Neural cell (in vitro differentiated cells): Measurements from ENCODE around the gene SDHB. TPM values are rescaled to one million over a fixed set of nuclear protein-coding genes. Genes with fewer than 3 reads are reported as not detected.

Experiments
- H2AFZ ChIP-seq: fragments of 200-600, 300-800 bp; sonication (generic), shearing (Covaris generic); 2 replicates; pipeline ENCODE4 v1.6.0; 2014; ENCODE audit warnings: low read depth, mild to moderate bottlenecking, antibody characterized with exemption, low read length, moderate library complexity
- H3F3A ChIP-seq: fragments of 200-600 bp; shearing (Covaris generic); 2 replicates; pipeline ENCODE4 v1.6.1; 2016; ENCODE audit warnings: mild to moderate bottlenecking, moderate library complexity, mixed read lengths, antibody characterized with exemption, low read length; ENCODE audit not compliant: insufficient read depth, poor library complexity, severe bottlenecking
- H3K27ac ChIP-seq: fragments of 200-600, 300-800 bp; sonication (generic), shearing (Covaris generic); 2 replicates; pipeline ENCODE4 v1.5.1; 2014; ENCODE audit warnings: mild to moderate bottlenecking, low read length, moderate library complexity
- H3K27me3 ChIP-seq: fragments of 300-800, 200-600 bp; sonication (generic), shearing (Covaris generic); 2 replicates; pipeline ENCODE4 v1.6.0; 2014; ENCODE audit warnings: mild to moderate bottlenecking, low read depth, low read length, moderate library complexity; ENCODE audit not compliant: insufficient read depth
- H3K36me3 ChIP-seq: fragments of 300-800, 200-600 bp; sonication (generic), shearing (Covaris generic); 2 replicates; pipeline ENCODE4 v1.5.1; 2014; ENCODE audit warnings: mild to moderate bottlenecking, antibody characterized with exemption, low read length, moderate library complexity; ENCODE audit not compliant: insufficient read depth
- H3K4me2 ChIP-seq: fragments of 300-800, 200-600 bp; sonication (generic), shearing (Covaris generic); 2 replicates; pipeline ENCODE4 v1.6.0; 2014; ENCODE audit warnings: mild to moderate bottlenecking, low read length
- H3K4me3 ChIP-seq: fragments of 300-800, 200-600 bp; sonication (generic), shearing (Covaris generic); 2 replicates; pipeline ENCODE4 v1.5.1; 2014; ENCODE audit warnings: mild to moderate bottlenecking, low read length, moderate library complexity
- H3K79me2 ChIP-seq: fragments of 200-600 bp; shearing (Covaris generic); replicated peaks from 2 replicates; pipeline ENCODE4 v1.6.0; 2014; ENCODE audit warnings: mild to moderate bottlenecking, low read length, moderate library complexity; ENCODE audit not compliant: insufficient read depth
- H3K9ac ChIP-seq: fragments of 300-800, 200-600 bp; sonication (generic), shearing (Covaris generic); 2 replicates; pipeline ENCODE4 v1.6.1; 2016; ENCODE audit warnings: mild to moderate bottlenecking, low read length, mixed read lengths
- H3K9me2 ChIP-seq: fragments of 200-600 bp; shearing (Covaris generic); 2 replicates; pipeline ENCODE4 v1.6.1; 2016; ENCODE audit warnings: mild to moderate bottlenecking, low read length, mixed read lengths; ENCODE audit not compliant: insufficient read depth
- H3K9me3 ChIP-seq: fragments of 200-600, 300-800 bp; sonication (generic), shearing (Covaris generic); 2 replicates; pipeline ENCODE4 v1.6.1; 2016; ENCODE audit warnings: mild to moderate bottlenecking, mixed run types, low read length, moderate library complexity, mixed read lengths
- H4K20me1 ChIP-seq: fragments of 200-600 bp; shearing (Covaris generic); 2 replicates; pipeline ENCODE4 v1.6.1; 2016; ENCODE audit warnings: mild to moderate bottlenecking, mixed run types; ENCODE audit not compliant: insufficient read depth
- EP300 ChIP-seq: fragments of 450-650 bp; conservative IDR thresholded peaks from 2 replicates; pipeline ENCODE4 v1.6.1; 2014; ENCODE audit warnings: antibody characterized with exemption, mild to moderate bottlenecking, moderate library complexity; ENCODE audit not compliant: poor library complexity, severe bottlenecking
- EZH2 ChIP-seq: fragments of 200-600, 300-800 bp; shearing (Covaris generic), sonication (generic); IDR thresholded peaks from 2 replicates; pipeline ENCODE4 v1.6.1; 2014; ENCODE audit warnings: antibody characterized with exemption, low read length, borderline replicate concordance, mild to moderate bottlenecking; ENCODE audit not compliant: insufficient read depth, poor library complexity, severe bottlenecking
- MXI1 ChIP-seq: fragments of 450-650 bp; conservative IDR thresholded peaks from 2 replicates; pipeline ENCODE4 v1.6.1; 2014; ENCODE audit warnings: antibody characterized with exemption, mild to moderate bottlenecking; ENCODE audit not compliant: poor library complexity, severe bottlenecking
- POLR2AphosphoS5 ChIP-seq: IDR thresholded peaks from 2 replicates; pipeline ENCODE4 v1.6.1; 2012
- RAD21 ChIP-seq: fragments of 450-650 bp; conservative IDR thresholded peaks from 2 replicates; pipeline ENCODE4 v1.6.1; 2014; ENCODE audit warnings: antibody characterized with exemption, mild to moderate bottlenecking, moderate library complexity
- SMC3 ChIP-seq: fragments of 450-650 bp; conservative IDR thresholded peaks from 2 replicates; pipeline ENCODE4 v1.6.1; 2014; ENCODE audit warnings: antibody characterized with exemption, mild to moderate bottlenecking, moderate library complexity; ENCODE audit not compliant: poor library complexity
- TAF1 ChIP-seq: IDR thresholded peaks from 2 replicates; pipeline ENCODE4 v1.6.1; 2012; ENCODE audit warnings: low read depth
- polyA plus RNA-seq: library from polyadenylated mRNA; depleted of rRNA; stranded (reverse); fragments of >200 nt; gene quantifications from 2 replicates; pipeline ENCODE4 v1.2.3, GENCODE V29; 2014
- TF ChIP-seq, protein P1 (sequence below): IDR thresholded peaks from 2 replicates; pipeline ENCODE4 v1.6.1; 2012; ENCODE audit warnings: borderline replicate concordance
- TF ChIP-seq, protein P2 (sequence below): fragments of 450-650 bp; IDR thresholded peaks from 2 replicates; pipeline ENCODE4 v1.5.1; 2014; ENCODE audit warnings: antibody characterized with exemption, mild to moderate bottlenecking, moderate library complexity; ENCODE audit not compliant: poor library complexity, severe bottlenecking

SDHB gene
- polyA plus RNA-seq, 1 donor from 2014 or later, result 129 TPM

DNA sequence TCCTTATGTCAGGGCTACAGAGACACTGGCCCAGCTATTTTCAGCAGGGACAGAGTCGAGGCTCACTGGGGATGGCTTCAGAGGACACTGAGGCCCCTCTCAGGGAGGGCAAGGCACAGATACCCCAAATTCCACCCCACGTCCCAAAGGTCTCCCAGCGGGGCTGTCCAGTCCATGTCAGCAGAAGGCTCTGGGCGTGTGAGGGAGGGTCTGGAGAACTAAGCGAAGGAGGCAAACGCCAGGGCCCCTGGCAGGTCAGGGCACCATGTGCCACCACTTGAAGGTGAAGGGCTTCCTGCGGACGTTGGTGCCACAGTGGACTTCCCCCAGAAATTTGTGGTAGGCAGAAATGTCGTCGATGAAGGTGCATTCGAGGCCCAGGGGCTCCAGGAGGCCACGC, 15.0 kb upstream of the SDHB start:
- Histone ChIP-seq H3K9ac (no peak overlapping the region), H3K36me3 (no peaks in the 10 kb centered on the region), H3K9me2 (no peaks in the 10 kb centered on the region), H3K27ac (no peak overlapping the region), H4K20me1 (no peaks in the 10 kb centered on the region), H3K4me2 (no peak overlapping the region), H3K27me3 (no peaks in the 10 kb centered on the region), H2AFZ (no peak overlapping the region), H3F3A (no peaks in the 10 kb centered on the region), H3K79me2 (no peaks in the 10 kb centered on the region), H3K9me3 (no peaks in the 10 kb centered on the region), H3K4me3 (no peak overlapping the region)
- TF ChIP-seq, protein P1, sequence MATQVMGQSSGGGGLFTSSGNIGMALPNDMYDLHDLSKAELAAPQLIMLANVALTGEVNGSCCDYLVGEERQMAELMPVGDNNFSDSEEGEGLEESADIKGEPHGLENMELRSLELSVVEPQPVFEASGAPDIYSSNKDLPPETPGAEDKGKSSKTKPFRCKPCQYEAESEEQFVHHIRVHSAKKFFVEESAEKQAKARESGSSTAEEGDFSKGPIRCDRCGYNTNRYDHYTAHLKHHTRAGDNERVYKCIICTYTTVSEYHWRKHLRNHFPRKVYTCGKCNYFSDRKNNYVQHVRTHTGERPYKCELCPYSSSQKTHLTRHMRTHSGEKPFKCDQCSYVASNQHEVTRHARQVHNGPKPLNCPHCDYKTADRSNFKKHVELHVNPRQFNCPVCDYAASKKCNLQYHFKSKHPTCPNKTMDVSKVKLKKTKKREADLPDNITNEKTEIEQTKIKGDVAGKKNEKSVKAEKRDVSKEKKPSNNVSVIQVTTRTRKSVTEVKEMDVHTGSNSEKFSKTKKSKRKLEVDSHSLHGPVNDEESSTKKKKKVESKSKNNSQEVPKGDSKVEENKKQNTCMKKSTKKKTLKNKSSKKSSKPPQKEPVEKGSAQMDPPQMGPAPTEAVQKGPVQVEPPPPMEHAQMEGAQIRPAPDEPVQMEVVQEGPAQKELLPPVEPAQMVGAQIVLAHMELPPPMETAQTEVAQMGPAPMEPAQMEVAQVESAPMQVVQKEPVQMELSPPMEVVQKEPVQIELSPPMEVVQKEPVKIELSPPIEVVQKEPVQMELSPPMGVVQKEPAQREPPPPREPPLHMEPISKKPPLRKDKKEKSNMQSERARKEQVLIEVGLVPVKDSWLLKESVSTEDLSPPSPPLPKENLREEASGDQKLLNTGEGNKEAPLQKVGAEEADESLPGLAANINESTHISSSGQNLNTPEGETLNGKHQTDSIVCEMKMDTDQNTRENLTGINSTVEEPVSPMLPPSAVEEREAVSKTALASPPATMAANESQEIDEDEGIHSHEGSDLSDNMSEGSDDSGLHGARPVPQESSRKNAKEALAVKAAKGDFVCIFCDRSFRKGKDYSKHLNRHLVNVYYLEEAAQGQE, result no peak
- TF ChIP-seq POLR2AphosphoS5 (no peak), RAD21 (no peak), TAF1 (no peak), EZH2 (no peak), MXI1 (no peak), SMC3 (no peak), EP300 (no peak)
- TF ChIP-seq, protein P2, sequence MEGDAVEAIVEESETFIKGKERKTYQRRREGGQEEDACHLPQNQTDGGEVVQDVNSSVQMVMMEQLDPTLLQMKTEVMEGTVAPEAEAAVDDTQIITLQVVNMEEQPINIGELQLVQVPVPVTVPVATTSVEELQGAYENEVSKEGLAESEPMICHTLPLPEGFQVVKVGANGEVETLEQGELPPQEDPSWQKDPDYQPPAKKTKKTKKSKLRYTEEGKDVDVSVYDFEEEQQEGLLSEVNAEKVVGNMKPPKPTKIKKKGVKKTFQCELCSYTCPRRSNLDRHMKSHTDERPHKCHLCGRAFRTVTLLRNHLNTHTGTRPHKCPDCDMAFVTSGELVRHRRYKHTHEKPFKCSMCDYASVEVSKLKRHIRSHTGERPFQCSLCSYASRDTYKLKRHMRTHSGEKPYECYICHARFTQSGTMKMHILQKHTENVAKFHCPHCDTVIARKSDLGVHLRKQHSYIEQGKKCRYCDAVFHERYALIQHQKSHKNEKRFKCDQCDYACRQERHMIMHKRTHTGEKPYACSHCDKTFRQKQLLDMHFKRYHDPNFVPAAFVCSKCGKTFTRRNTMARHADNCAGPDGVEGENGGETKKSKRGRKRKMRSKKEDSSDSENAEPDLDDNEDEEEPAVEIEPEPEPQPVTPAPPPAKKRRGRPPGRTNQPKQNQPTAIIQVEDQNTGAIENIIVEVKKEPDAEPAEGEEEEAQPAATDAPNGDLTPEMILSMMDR, result no peak

- Histone ChIP-seq H3K4me3 (no peak overlapping the region), H3K27ac (no peak overlapping the region), H3K9me2 (no peaks in the 10 kb centered on the region), H3K9ac (no peak overlapping the region), H3K36me3 (no peaks in the 10 kb centered on the region), H3K79me2 (no peaks in the 10 kb centered on the region), H2AFZ (no peak overlapping the region), H4K20me1 (no peaks in the 10 kb centered on the region), H3F3A (no peaks in the 10 kb centered on the region), H3K9me3 (no peaks in the 10 kb centered on the region), H3K4me2 (no peak overlapping the region), H3K27me3 (no peaks in the 10 kb centered on the region)
- TF ChIP-seq EZH2 (no peak), MXI1 (no peak), SMC3 (no peak), EP300 (no peak), TAF1 (no peak), POLR2AphosphoS5 (no peak), RAD21 (no peak)
- TF ChIP-seq, protein P2, result no peak
- TF ChIP-seq, protein P1, result no peak
Measured at GRCh38 chr1:17067465-17068240, 13.8 kb upstream of the SDHB start.
